OCI-M2 (cell line): ENCODE results near the gene TBXAS1.

ENCODE experiments used
- DNase-seq: peaks from one replicate; lab custom pipeline; 2025; ENCODE audit not compliant: unreplicated experiment; lab: John Stamatoyannopoulos, UW

The TBXAS1 gene

GRCh38 chr7:139829025-139829774, at the start of gene TBXAS1:
Gene TBXAS1, plus strand, starts transcription at chr7:139829264. Its CDS starts 127 bp downstream, at chr7:139829391.
- DNase-seq = no peak

GRCh38 chr7:139782932-139783331, 46.1 kb upstream of the TBXAS1 start:
- DNase-seq = no peak

GRCh38 chr7:139783647-139784385, 45.2 kb upstream of the TBXAS1 start:
- DNase-seq = no peak

GRCh38 chr7:139784648-139785047, 44.4 kb upstream of the TBXAS1 start:
- DNase-seq = no peak

GRCh38 chr7:139791316-139791715, 37.7 kb upstream of the TBXAS1 start:
- no peak for DNase-seq

- DNase-seq = no peak
Measured at GRCh38 chr7:139797607-139798006, 31.5 kb upstream of the TBXAS1 start.

- DNase-seq = no peak
Measured at GRCh38 chr7:139798221-139798620, 30.8 kb upstream of the TBXAS1 start.

- DNase-seq = no peak
Measured at GRCh38 chr7:139798892-139799291, 30.2 kb upstream of the TBXAS1 start.

GRCh38 chr7:139799586-139799985, 29.5 kb upstream of the TBXAS1 start:
- no peak for DNase-seq

GRCh38 chr7:139804571-139804970, 24.5 kb upstream of the TBXAS1 start:
- no peak for DNase-seq

- no peak for DNase-seq
Measured at GRCh38 chr7:139807009-139807408, 22.1 kb upstream of the TBXAS1 start.

GRCh38 chr7:139808427-139808826, 20.6 kb upstream of the TBXAS1 start:
- no peak for DNase-seq

- DNase-seq = no peak
Measured at GRCh38 chr7:139808846-139809442, 20.1 kb upstream of the TBXAS1 start.

- no peak for DNase-seq
Measured at GRCh38 chr7:139811066-139811465, 18.0 kb upstream of the TBXAS1 start.

- DNase-seq = no peak
Measured at GRCh38 chr7:139813151-139813550, 15.9 kb upstream of the TBXAS1 start.

GRCh38 chr7:139813689-139814088, 15.4 kb upstream of the TBXAS1 start:
- no peak for DNase-seq

- no peak for DNase-seq
Measured at GRCh38 chr7:139817249-139817648, 11.8 kb upstream of the TBXAS1 start.

- DNase-seq = no peak
Measured at GRCh38 chr7:139820089-139820488, 9.0 kb upstream of the TBXAS1 start.

GRCh38 chr7:139821349-139822105, 7.5 kb upstream of the TBXAS1 start:
- no peak for DNase-seq

- DNase-seq = no peak
Measured at GRCh38 chr7:139822855-139823254, 6.2 kb upstream of the TBXAS1 start.

GRCh38 chr7:139823959-139824521, 5.0 kb upstream of the TBXAS1 start:
- DNase-seq = no peak
